ENCODE results near the gene BRD3. TPM values are rescaled to one million over a fixed set of nuclear protein-coding genes. Genes with fewer than 3 reads are reported as not detected.

Gene BRD3
- total RNA-seq, 1 experiment from 2014 or later: 63.1 TPM

GRCh38 chr9:134053941-134054761 lies 13.7 kb downstream of the BRD3 start:
- H3K36me3 Mint-ChIP-seq (ENCODE audit: insufficient read depth in 1 of 3, low read depth in 3 of 3): peaks cover 12 to 45% (median 35%) of the 10 kb centered on the region in 3 experiments; a peak in 6 of 7 replicates
- no peak overlapping the region for H3T11ph ChIP-seq (ENCODE audit: low read length)
- H3K9ac ChIP-seq (ENCODE audit: extremely low read depth, insufficient read length, low read length): no peak overlapping the region
- no peak for DNase-seq
- H3K56ac ChIP-seq (ENCODE audit: insufficient read length, low read depth, low read length): no peak overlapping the region
- H3K79me2 ChIP-seq (ENCODE audit: insufficient read depth, low read length): peaks cover 32% of the 10 kb centered on the region; the same call in 1 of the 2 replicates
- H3K27ac Mint-ChIP-seq: peak overlapping the region in 1 of 3 experiments; percentile 81; a peak in 3 of 7 replicates
- no peaks in the 10 kb centered on the region for H3K27me3 ChIP-seq (ENCODE audit: insufficient read depth, low read length)
- no peak overlapping the region; the same call in 1 of the 2 replicates for H3K14ac ChIP-seq (ENCODE audit: insufficient read depth, low read length)
- no peak overlapping the region for H4K8ac ChIP-seq (replicated peaks; ENCODE audit: insufficient read length, low read depth, low read length)
- no peak overlapping the region for H3K4me3 Mint-ChIP-seq
- no peak overlapping the region for H3K27ac ChIP-seq (ENCODE audit: insufficient read length, low read depth, low read length)
- no peak overlapping the region for H3K23ac ChIP-seq (ENCODE audit: insufficient read length, low read depth, low read length)
- no CpG with 5 or more reads among the region's 44 CpGs for WGBS (ENCODE audit: extremely low coverage, insufficient read length, low lambda C conversion rate)
- H2BK5ac ChIP-seq (ENCODE audit: insufficient read length, low read length): no peak overlapping the region
- H3K4me1 ChIP-seq (ENCODE audit: insufficient read depth, low read length): no peaks in the 10 kb centered on the region
- no peaks in the 10 kb centered on the region for H3K27me3 Mint-ChIP-seq (ENCODE audit: low read depth)
- H4K5ac ChIP-seq (ENCODE audit: insufficient read length, low read depth, low read length): no peak overlapping the region
- no peak overlapping the region for H2AK5ac ChIP-seq (ENCODE audit: insufficient read length, low read length)
- H3K9me3 ChIP-seq (ENCODE audit: control insufficient read depth, low read depth, low read length): no peaks in the 10 kb centered on the region
- no peak overlapping the region for H2BK120ac ChIP-seq (ENCODE audit: low read depth, low read length, poor library complexity, severe bottlenecking)
- H3K18ac ChIP-seq (ENCODE audit: insufficient read length, low read depth, low read length): no peak overlapping the region
- H3K4ac ChIP-seq (ENCODE audit: low read depth, low read length): no peak overlapping the region
- no peaks in the 10 kb centered on the region for H3K23me2 ChIP-seq (ENCODE audit: insufficient read length, low read depth, low read length, poor library complexity, severe bottlenecking)
- no peak overlapping the region for H2BK20ac ChIP-seq (ENCODE audit: low read depth, low read length, poor library complexity, severe bottlenecking)
- no peak for TF ChIP-seq CTCF (conservative IDR thresholded peaks at IDR 0.05)
- no peak overlapping the region for H3K4me2 ChIP-seq (ENCODE audit: insufficient read depth, insufficient read length, low read length)
- no peak overlapping the region for H4K91ac ChIP-seq (ENCODE audit: insufficient read length, low read depth, low read length)
- H3K79me1 ChIP-seq (ENCODE audit: insufficient read depth, low read depth, low read length, poor library complexity, severe bottlenecking): no peaks in the 10 kb centered on the region
- H2AFZ ChIP-seq (ENCODE audit: low read length): no peak overlapping the region
- no peak overlapping the region for H2BK15ac ChIP-seq (ENCODE audit: low read depth, low read length)
- no peaks in the 10 kb centered on the region for H3K9me3 Mint-ChIP-seq
- H3K4me1 Mint-ChIP-seq: peaks cover 7 to 21% of the 10 kb centered on the region in 2 experiments
- H4K20me1 ChIP-seq (ENCODE audit: control insufficient read depth, insufficient read depth, insufficient read length): no peaks in the 10 kb centered on the region
- H2BK12ac ChIP-seq (ENCODE audit: insufficient read length, low read depth, low read length): no peak overlapping the region

All from H9 (cell line).